IMR-90 (cell line): ENCODE data around the gene TRIM27. TPM values are rescaled to one million over a fixed set of nuclear protein-coding genes. Genes with fewer than 3 reads are reported as not detected.

ENCODE experiments used
- ATAC-seq: fragments of 200-7000 bp; cut with Tn5 transposase; 2 replicates; pipeline ENCODE4 v1.9.1; 2020; ENCODE audit warnings: low read depth, mild to moderate bottlenecking, moderate library complexity
- BruUV-seq: library from RNA; stranded (reverse); fragments of 400-500 nt; replicated peaks from 2 replicates; lab custom pipeline; 2021; lab: Mats Ljungman, UMichigan
- CTCF ChIA-PET: fragments of 300-600 bp; formaldehyde crosslinking; extraction: SDS; loops from one replicate; lab custom pipeline; 2021; ENCODE audit warnings: antibody characterized with exemption; lab: Yijun Ruan, JAX
- POLR2A ChIA-PET: fragments of 300-600 bp; sonication (Branson Sonifier 250); formaldehyde crosslinking; loops from one replicate; lab custom pipeline; 2022; ENCODE audit warnings: antibody characterized with exemption; ENCODE audit not compliant: unreplicated experiment; lab: Charles Lee
- DNase-seq: peaks from one replicate; pipeline ENCODE4 v3.0.0; 2013
- H2AFZ ChIP-seq: replicated peaks from 2 replicates; pipeline ENCODE3; 2013; ENCODE audit warnings: low read length, mild to moderate bottlenecking; ENCODE audit not compliant: poor library complexity
- H2AK5ac ChIP-seq: 2 replicates; pipeline ENCODE4 v1.6.1; 2013; ENCODE audit warnings: low read depth, low read length, inconsistent platforms
- H2AK9ac ChIP-seq: replicated peaks from 2 replicates; pipeline ENCODE3; 2013; ENCODE audit warnings: mild to moderate bottlenecking, low read depth, low read length, moderate library complexity; ENCODE audit not compliant: poor library complexity
- H2BK120ac ChIP-seq: 2 replicates; pipeline ENCODE4 v1.6.1; 2013; ENCODE audit warnings: low read depth, low read length, inconsistent platforms
- H2BK15ac ChIP-seq: 3 replicates; pipeline ENCODE4 v1.6.1; 2013; ENCODE audit warnings: low read depth, low read length, inconsistent platforms
- H2BK20ac ChIP-seq: 2 replicates; pipeline ENCODE4 v1.6.1; 2013; ENCODE audit warnings: low read depth, mild to moderate bottlenecking, inconsistent platforms, low read length, moderate library complexity
- H2BK5ac ChIP-seq: 2 replicates; pipeline ENCODE4 v1.6.1; 2013; ENCODE audit warnings: mild to moderate bottlenecking, low read depth, low read length, inconsistent platforms; ENCODE audit not compliant: poor library complexity, severe bottlenecking
- H3K14ac ChIP-seq: replicated peaks from 2 replicates; pipeline ENCODE4 v1.6.1; 2013; ENCODE audit warnings: low read depth, low read length, inconsistent platforms
- H3K18ac ChIP-seq: 2 replicates; pipeline ENCODE4 v1.6.1; 2013; ENCODE audit warnings: low read depth, low read length, control low read depth
- H3K23ac ChIP-seq: 2 replicates; pipeline ENCODE4 v1.6.1; 2013; ENCODE audit warnings: low read depth, low read length, inconsistent platforms
- H3K27ac ChIP-seq: 2 replicates; pipeline ENCODE4 v1.5.1; 2013; ENCODE audit warnings: mild to moderate bottlenecking, control low read depth, low read length; ENCODE audit not compliant: insufficient read depth
- H3K27me3 ChIP-seq: 2 replicates; pipeline ENCODE4 v1.6.1; 2013; ENCODE audit warnings: low read length; ENCODE audit not compliant: control insufficient read depth, insufficient read depth
- H3K36me3 ChIP-seq: 2 replicates; pipeline ENCODE4 v1.6.1; 2013; ENCODE audit warnings: low read length, mixed read lengths; ENCODE audit not compliant: control insufficient read depth, insufficient read depth
- H3K4ac ChIP-seq: 2 replicates; pipeline ENCODE4 v1.6.1; 2013; ENCODE audit warnings: low read depth, low read length, inconsistent platforms
- H3K4me1 ChIP-seq: 2 replicates; pipeline ENCODE4 v1.6.1; 2013; ENCODE audit warnings: low read length, mixed read lengths; ENCODE audit not compliant: control insufficient read depth, insufficient read depth
- H3K4me2 ChIP-seq: 2 replicates; pipeline ENCODE4 v1.6.1; 2013; ENCODE audit warnings: low read depth, mild to moderate bottlenecking, control low read depth, low read length, moderate library complexity
- H3K4me3 ChIP-seq: 2 replicates; pipeline ENCODE4 v1.5.1; 2013; ENCODE audit warnings: low read depth, mild to moderate bottlenecking, control low read depth, low read length, moderate library complexity; ENCODE audit not compliant: insufficient read depth
- H3K56ac ChIP-seq: 2 replicates; pipeline ENCODE4 v1.6.1; 2013; ENCODE audit warnings: low read length, inconsistent platforms; ENCODE audit not compliant: insufficient read depth; ENCODE audit errors: extremely low read depth
- H3K79me1 ChIP-seq, 2 experiments: 2 replicates each; pipeline ENCODE4 v1.6.1; 2013; ENCODE audit warnings: low read length in 2 of 2, inconsistent platforms in 1 of 2, low read depth in 1 of 2
- H3K9ac ChIP-seq: 2 replicates; pipeline ENCODE4 v1.6.1; 2013; ENCODE audit warnings: low read depth, low read length, control low read depth
- H3K9me1 ChIP-seq: 2 replicates; pipeline ENCODE4 v1.6.1; 2013; ENCODE audit warnings: low read length, inconsistent platforms; ENCODE audit not compliant: insufficient read depth
- H3K9me3 ChIP-seq: 2 replicates; pipeline ENCODE4 v1.6.1; 2013; ENCODE audit warnings: low read length; ENCODE audit not compliant: control insufficient read depth, insufficient read depth
- H4K20me1 ChIP-seq: 2 replicates; pipeline ENCODE4 v1.6.1; 2013; ENCODE audit warnings: low read length, inconsistent platforms; ENCODE audit not compliant: insufficient read depth
- H4K5ac ChIP-seq: 2 replicates; pipeline ENCODE4 v1.6.1; 2013; ENCODE audit warnings: mild to moderate bottlenecking, low read depth, low read length, control low read depth
- H4K8ac ChIP-seq, 2 experiments: 2 replicates each; pipeline ENCODE4 v1.6.1; 2013; ENCODE audit warnings: low read depth in 2 of 2, low read length in 2 of 2, control low read depth in 1 of 2, inconsistent platforms in 1 of 2
- H4K91ac ChIP-seq: 2 replicates; pipeline ENCODE4 v1.6.1; 2013; ENCODE audit warnings: low read depth, low read length, inconsistent platforms; ENCODE audit not compliant: insufficient read depth
- BHLHE40 ChIP-seq: fragments of 150-350 bp; IDR thresholded peaks from 2 replicates; pipeline ENCODE4 v1.6.1; 2016; ENCODE audit warnings: mild to moderate bottlenecking, low read depth, low read length
- CEBPB ChIP-seq: IDR thresholded peaks from 2 replicates; pipeline ENCODE4 v1.6.1; 2012; ENCODE audit warnings: low read depth, low read length, improper control_type of control experiment
- CHD1 ChIP-seq: IDR thresholded peaks from 2 replicates; pipeline ENCODE4 v1.6.1; 2012; ENCODE audit warnings: low read depth, low read length, improper control_type of control experiment
- FOS ChIP-seq: fragments of 150-350 bp; IDR thresholded peaks from 2 replicates; pipeline ENCODE4 v1.6.1; 2016; ENCODE audit warnings: low read depth, low read length
- MAFK ChIP-seq: IDR thresholded peaks from 2 replicates; pipeline ENCODE4 v1.6.1; 2012; ENCODE audit warnings: low read depth, low read length, improper control_type of control experiment
- MAZ ChIP-seq: IDR thresholded peaks from 2 replicates; pipeline ENCODE4 v1.6.1; 2012; ENCODE audit warnings: low read depth, mild to moderate bottlenecking, low read length, improper control_type of control experiment, moderate library complexity, borderline replicate concordance
- MXI1 ChIP-seq: IDR thresholded peaks from 2 replicates; pipeline ENCODE4 v1.6.1; 2012; ENCODE audit warnings: low read depth, mild to moderate bottlenecking, low read length, moderate library complexity, borderline replicate concordance
- POLR2A ChIP-seq: IDR thresholded peaks from 2 replicates; pipeline ENCODE4 v1.6.1; 2012; ENCODE audit warnings: mild to moderate bottlenecking, low read depth, low read length
- RAD21 ChIP-seq: IDR thresholded peaks from 2 replicates; pipeline ENCODE4 v1.6.1; 2012; ENCODE audit warnings: low read length, improper control_type of control experiment
- RCOR1 ChIP-seq: IDR thresholded peaks from 2 replicates; pipeline ENCODE4 v1.6.1; 2012; ENCODE audit warnings: mild to moderate bottlenecking, low read length, improper control_type of control experiment; ENCODE audit not compliant: insufficient replicate concordance
- RFX5 ChIP-seq: IDR thresholded peaks from 2 replicates; pipeline ENCODE4 v1.8.0; 2012; ENCODE audit warnings: low read depth, mild to moderate bottlenecking, low read length, moderate library complexity
- SMC3 ChIP-seq: fragments of 150-350 bp; IDR thresholded peaks from 2 replicates; pipeline ENCODE4 v1.6.1; 2016; ENCODE audit warnings: low read depth, mild to moderate bottlenecking, antibody characterized with exemption, low read length, moderate library complexity
- USF2 ChIP-seq: fragments of 150-350 bp; IDR thresholded peaks from 2 replicates; pipeline ENCODE4 v1.6.1; 2017; ENCODE audit warnings: mild to moderate bottlenecking, antibody characterized with exemption, low read length, low read depth
- WGBS, 2 experiments: methylation state at CpG; one replicate each; pipeline versions ENCODE4 v1.1.5 to v1.1.7; 2013; ENCODE audit warnings: missing lambda C conversion rate in 2 of 2; ENCODE audit not compliant: insufficient read length in 1 of 2; ENCODE audit errors: extremely low coverage in 2 of 2; 5-methylcytosine and 5-hydroxymethylcytosine counted together
- dilution Hi-C: fragments of 300-500 bp; cut with HindIII; formaldehyde crosslinking; loops from one replicate; pipeline ENCODE4 v1.14.3; 2018; ENCODE audit warnings: low sequenced_read_pairs; ENCODE audit not compliant: unreplicated experiment
- in situ Hi-C: fragments of 300-500 bp; cut with MboI; formaldehyde crosslinking; loops from 3 replicates; pipeline ENCODE4 v1.14.3; 2019; ENCODE audit warnings: low sequenced_read_pairs, inconsistent platforms, mixed read lengths
- intact Hi-C: fragments of 100-400 bp; cut with micrococcal nuclease; formaldehyde crosslinking; loops from 2 replicates; pipeline ENCODE4 v1.10.0; 2022
- polyA plus RNA-seq, 3 experiments: library from polyadenylated mRNA; depleted of rRNA; stranded (reverse); fragments of >200 nt; gene quantifications; 2 replicates each; pipeline ENCODE4 v1.2.3, GENCODE V29; 2012; ENCODE audit warnings: low replicate concordance in 1 of 3
- total RNA-seq: library from RNA; depleted of rRNA; stranded (reverse); fragments of >200 nt; gene quantifications from 2 replicates; pipeline ENCODE4 v1.2.3, GENCODE V29; 2012
- TF ChIP-seq, protein P1 (sequence below): fragments of 150-350 bp; IDR thresholded peaks from 2 replicates; pipeline ENCODE4 v1.6.1; 2016; ENCODE audit warnings: low read depth, mild to moderate bottlenecking, low read length, moderate library complexity, borderline replicate concordance

The TRIM27 gene
- total and polyA plus RNA-seq, 2 of the 4 experiments (the other 2 are of a cell fraction), result 44.4 to 48.0 TPM

DNA sequence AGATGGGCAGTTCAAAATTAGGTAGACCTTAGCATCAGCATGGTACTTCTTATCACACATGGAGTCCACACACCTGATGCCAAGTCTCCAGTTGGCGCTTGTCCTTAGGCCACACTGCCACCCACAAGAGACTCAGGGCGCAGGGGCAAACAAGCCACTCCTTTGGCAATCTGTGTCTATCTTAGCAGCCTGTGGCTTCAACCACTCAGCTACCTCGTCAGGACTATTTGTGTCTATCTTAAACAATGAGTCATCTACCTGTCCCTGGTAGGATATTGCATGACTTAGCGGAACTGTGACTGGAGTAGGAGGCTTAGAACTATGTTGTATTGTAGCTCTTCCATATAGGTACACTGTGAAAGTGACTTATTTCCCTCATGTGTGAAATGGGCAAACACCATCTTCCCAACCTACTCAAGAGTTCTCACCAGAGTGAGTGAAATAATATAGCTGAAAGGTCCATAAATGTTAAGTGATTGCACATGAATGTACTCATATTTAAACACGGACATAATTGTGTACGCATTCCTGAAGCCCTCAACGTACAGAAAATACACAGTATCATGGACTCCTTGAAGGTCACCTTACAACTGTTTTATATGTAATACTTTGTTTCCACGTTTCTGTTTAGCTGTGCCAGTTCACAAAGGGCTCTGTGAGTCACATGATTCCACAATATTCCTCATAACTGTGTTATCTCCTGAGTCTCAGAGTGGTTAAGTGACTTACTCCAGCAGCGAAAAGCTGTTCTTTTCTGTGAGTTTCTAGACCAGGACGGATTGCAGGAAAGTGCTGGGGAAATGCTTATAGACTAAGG lies 1.6 kb downstream of the TRIM27 start (continued):
- TF ChIP-seq RAD21 (no peak), RFX5 (no peak), POLR2A (peak; percentile 48; the same call in 1 of the 2 replicates), CHD1 (no peak)

DNA sequence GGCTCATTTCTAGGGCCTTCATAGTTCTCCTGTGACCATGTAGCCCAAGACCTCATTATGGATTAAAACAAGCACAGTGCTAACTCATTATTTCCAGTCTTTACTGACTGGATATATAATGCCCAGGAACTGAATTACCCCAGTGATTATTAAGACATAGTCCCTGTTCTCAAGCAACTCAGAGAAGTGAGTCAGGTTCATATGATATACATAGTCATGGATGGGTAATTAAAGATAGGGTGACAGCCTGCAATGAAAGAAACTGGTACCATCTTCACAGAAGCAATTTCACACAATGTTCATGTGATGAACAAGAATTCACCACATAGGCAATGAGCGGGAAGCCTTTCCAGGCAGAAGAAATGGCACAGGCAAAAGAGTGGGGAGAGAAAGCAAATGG lies 3.5 kb downstream of the TRIM27 start:
- no peak overlapping the region for H2BK5ac ChIP-seq
- no peak overlapping the region for H3K23ac ChIP-seq
- H4K8ac ChIP-seq, result no peak overlapping the region
- no peak overlapping the region for H3K4ac ChIP-seq
- dilution Hi-C loops, result no loop called here
- H4K5ac ChIP-seq, result no peak overlapping the region
- no peak overlapping the region for H3K14ac ChIP-seq
- H2BK120ac ChIP-seq, result no peak overlapping the region
- peaks cover 30% of the 10 kb centered on the region for H4K20me1 ChIP-seq
- intact Hi-C loops, result no loop called here
- no peaks in the 10 kb centered on the region for H3K27me3 ChIP-seq
- no peak overlapping the region for H3K4me2 ChIP-seq
- no peak overlapping the region for H2AK5ac ChIP-seq
- H3K27ac ChIP-seq, result no peak overlapping the region
- H3K56ac ChIP-seq, result no peak overlapping the region
- H2AK9ac ChIP-seq, result no peak overlapping the region
- no peak overlapping the region for H2BK15ac ChIP-seq
- no peak overlapping the region for H3K18ac ChIP-seq
- WGBS, 2 experiments, result no CpG with 5 or more reads among the region's 1 CpG
- H2BK20ac ChIP-seq, result no peak overlapping the region
- DNase-seq (no peak), ATAC-seq (no peak)
- in situ Hi-C loops, result no loop called here
- H3K9me1 ChIP-seq, result peaks cover 11% of the 10 kb centered on the region
- CTCF ChIA-PET, result interaction anchor here (0.6 kb wide), 1 partner anchor 1259 kb away, joined by 3 read pairs; no protein-coding TSS in a partner anchor
- H3K36me3 ChIP-seq, result peaks cover 44% of the 10 kb centered on the region
- no TSS peak for BruUV-seq
- H3K4me1 ChIP-seq, result peaks cover 5% of the 10 kb centered on the region
- H3K79me1 ChIP-seq, result peaks cover 26 to 63% of the 10 kb centered on the region in 2 experiments
- no peak overlapping the region for H4K91ac ChIP-seq
- H3K9ac ChIP-seq, result no peak overlapping the region
- POLR2A ChIA-PET, result no interaction called here
- H2AFZ ChIP-seq, result no peak overlapping the region
- H3K9me3 ChIP-seq, result no peaks in the 10 kb centered on the region
- H3K4me3 ChIP-seq, result no peak overlapping the region
- TF ChIP-seq RCOR1 (no peak), BHLHE40 (no peak), MAZ (no peak), CEBPB (no peak), SMC3 (no peak), POLR2A (no peak), RAD21 (no peak), MXI1 (no peak), MAFK (no peak), CHD1 (no peak), RFX5 (no peak), USF2 (no peak), FOS (no peak)
- TF ChIP-seq, protein P1, sequence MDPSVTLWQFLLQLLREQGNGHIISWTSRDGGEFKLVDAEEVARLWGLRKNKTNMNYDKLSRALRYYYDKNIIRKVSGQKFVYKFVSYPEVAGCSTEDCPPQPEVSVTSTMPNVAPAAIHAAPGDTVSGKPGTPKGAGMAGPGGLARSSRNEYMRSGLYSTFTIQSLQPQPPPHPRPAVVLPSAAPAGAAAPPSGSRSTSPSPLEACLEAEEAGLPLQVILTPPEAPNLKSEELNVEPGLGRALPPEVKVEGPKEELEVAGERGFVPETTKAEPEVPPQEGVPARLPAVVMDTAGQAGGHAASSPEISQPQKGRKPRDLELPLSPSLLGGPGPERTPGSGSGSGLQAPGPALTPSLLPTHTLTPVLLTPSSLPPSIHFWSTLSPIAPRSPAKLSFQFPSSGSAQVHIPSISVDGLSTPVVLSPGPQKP, result no peak
